ENCODE measurements around the gene RXFP1.

RXFP1 gene

GRCh38 chr4:158605393-158605792 is 83.7 kb downstream of the RXFP1 start:
- Histone ChIP-seq H3K36me3 (ENCODE audit: control insufficient read depth in 1 of 2, insufficient read depth in 2 of 2, low read length in 2 of 2) (no peaks in the 10 kb centered on the region), H2AK5ac (ENCODE audit: low read length) (no peak overlapping the region), H2BK12ac (ENCODE audit: low read length) (no peak overlapping the region), H3K4me1 (ENCODE audit: control insufficient read depth in 1 of 2, insufficient read depth in 2 of 2, low read length in 2 of 2) (no peaks in the 10 kb centered on the region), H3K27me3 (ENCODE audit: insufficient read depth, low read length) (no peaks in the 10 kb centered on the region), H3K14ac (ENCODE audit: low read length) (no peak overlapping the region), H4K8ac (ENCODE audit: low read depth, low read length) (no peak overlapping the region), H4K12ac (ENCODE audit: low read depth, low read length) (no peak overlapping the region), H3K79me2 (ENCODE audit: control insufficient read depth, insufficient read depth, low read length, poor library complexity) (no peaks in the 10 kb centered on the region), H3K4ac (ENCODE audit: low read depth, low read length) (no peak overlapping the region), H3K23ac (ENCODE audit: low read length) (no peak overlapping the region), H2BK5ac (ENCODE audit: low read depth, low read length, poor library complexity) (no peak overlapping the region), H4K91ac (ENCODE audit: low read depth, low read length) (no peak overlapping the region), H3K18ac (ENCODE audit: low read length) (no peak overlapping the region), H3K4me2 (ENCODE audit: low read length) (no peak overlapping the region), H3K27ac (ENCODE audit: low read depth, low read length) (no peak overlapping the region), H3K9me3 (ENCODE audit: insufficient read depth, low read depth, low read length) (no peaks in the 10 kb centered on the region), H3K9ac (ENCODE audit: low read length) (no peak overlapping the region), H2AFZ (ENCODE audit: insufficient read depth, low read length, poor library complexity) (no peak overlapping the region), H3K79me1 (ENCODE audit: low read length) (no peaks in the 10 kb centered on the region), H3K4me3 (ENCODE audit: low read depth, low read length) (no peak overlapping the region), H2BK120ac (ENCODE audit: insufficient read depth, low read length, poor library complexity) (no peak overlapping the region)
- DNase-seq = no peak
- WGBS (ENCODE audit: extremely low coverage, insufficient coverage, insufficient read length) = no CpG with 5 or more reads among the region's 6 CpGs

DNA sequence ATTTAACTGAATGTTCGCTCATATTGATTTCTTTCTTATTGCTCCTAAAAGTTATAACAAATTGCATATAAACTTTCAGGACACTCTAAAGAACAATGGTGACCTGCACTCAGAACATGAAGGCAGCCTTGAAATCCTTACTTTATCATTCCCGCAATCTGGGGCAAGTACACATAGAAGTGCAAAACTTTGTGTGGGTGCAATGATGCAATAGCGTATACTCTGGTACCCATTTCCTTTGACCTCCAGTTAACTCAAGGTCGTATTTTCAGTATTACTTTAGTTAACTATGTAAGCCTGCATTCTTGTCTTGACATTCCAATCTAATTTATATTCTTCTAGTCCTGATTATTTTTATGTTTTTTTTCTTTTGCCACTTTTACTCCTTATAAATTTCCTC is 85.3 kb downstream of the RXFP1 start:
- Histone ChIP-seq H3K36me3 (ENCODE audit: control insufficient read depth in 1 of 2, insufficient read depth in 2 of 2, low read length in 2 of 2) (no peaks in the 10 kb centered on the region), H3K79me2 (ENCODE audit: control insufficient read depth, insufficient read depth, low read length, poor library complexity) (no peaks in the 10 kb centered on the region), H4K8ac (ENCODE audit: low read depth, low read length) (no peak overlapping the region), H4K12ac (ENCODE audit: low read depth, low read length) (no peak overlapping the region), H3K18ac (ENCODE audit: low read length) (no peak overlapping the region), H3K14ac (ENCODE audit: low read length) (no peak overlapping the region), H3K4me3 (ENCODE audit: low read depth, low read length) (no peak overlapping the region), H2AFZ (ENCODE audit: insufficient read depth, low read length, poor library complexity) (no peak overlapping the region), H2BK12ac (ENCODE audit: low read length) (no peak overlapping the region), H3K9ac (ENCODE audit: low read length) (no peak overlapping the region), H2BK5ac (ENCODE audit: low read depth, low read length, poor library complexity) (no peak overlapping the region), H3K4me2 (ENCODE audit: low read length) (no peak overlapping the region), H3K27ac (ENCODE audit: low read depth, low read length) (no peak overlapping the region), H3K9me3 (ENCODE audit: insufficient read depth, low read depth, low read length) (no peaks in the 10 kb centered on the region), H3K4ac (ENCODE audit: low read depth, low read length) (no peak overlapping the region), H2BK120ac (ENCODE audit: insufficient read depth, low read length, poor library complexity) (no peak overlapping the region), H3K79me1 (ENCODE audit: low read length) (no peaks in the 10 kb centered on the region), H3K4me1 (ENCODE audit: control insufficient read depth in 1 of 2, insufficient read depth in 2 of 2, low read length in 2 of 2) (no peaks in the 10 kb centered on the region), H2AK5ac (ENCODE audit: low read length) (no peak overlapping the region), H3K27me3 (ENCODE audit: insufficient read depth, low read length) (no peaks in the 10 kb centered on the region), H4K91ac (ENCODE audit: low read depth, low read length) (no peak overlapping the region), H3K23ac (ENCODE audit: low read length) (no peak overlapping the region)
- DNase-seq = no peak
- WGBS (ENCODE audit: extremely low coverage, insufficient coverage, insufficient read length) = no CpG with 5 or more reads among the region's 4 CpGs

DNA sequence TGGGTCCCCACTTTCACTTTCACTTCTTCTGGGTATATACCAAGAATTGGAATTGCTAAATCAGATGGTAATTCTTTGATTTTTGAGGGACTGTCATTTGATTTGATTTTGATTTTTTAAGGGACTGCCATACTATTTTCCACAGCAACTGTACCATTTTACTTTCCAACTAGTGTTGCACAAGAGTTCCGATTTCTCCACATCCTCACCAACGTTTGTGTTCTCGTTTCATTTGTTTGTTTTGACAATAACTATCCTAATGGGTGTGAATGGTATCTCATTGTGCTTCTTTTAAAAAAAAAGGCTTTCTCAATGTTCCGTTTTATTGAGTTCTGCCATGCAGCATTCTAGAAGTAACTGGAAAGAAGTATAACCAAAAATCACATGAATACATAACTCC is 87.4 kb downstream of the RXFP1 start:
- Histone ChIP-seq H3K4ac (ENCODE audit: low read depth, low read length) (no peak overlapping the region), H3K18ac (ENCODE audit: low read length) (no peak overlapping the region), H2AFZ (ENCODE audit: insufficient read depth, low read length, poor library complexity) (no peak overlapping the region), H3K23ac (ENCODE audit: low read length) (no peak overlapping the region), H2BK120ac (ENCODE audit: insufficient read depth, low read length, poor library complexity) (no peak overlapping the region), H3K27me3 (ENCODE audit: insufficient read depth, low read length) (no peaks in the 10 kb centered on the region), H3K36me3 (ENCODE audit: control insufficient read depth in 1 of 2, insufficient read depth in 2 of 2, low read length in 2 of 2) (no peaks in the 10 kb centered on the region), H3K4me2 (ENCODE audit: low read length) (no peak overlapping the region), H3K4me3 (ENCODE audit: low read depth, low read length) (no peak overlapping the region), H3K79me1 (ENCODE audit: low read length) (no peaks in the 10 kb centered on the region), H3K79me2 (ENCODE audit: control insufficient read depth, insufficient read depth, low read length, poor library complexity) (no peaks in the 10 kb centered on the region), H3K14ac (ENCODE audit: low read length) (no peak overlapping the region), H3K9me3 (ENCODE audit: insufficient read depth, low read depth, low read length) (no peaks in the 10 kb centered on the region), H3K4me1 (ENCODE audit: control insufficient read depth in 1 of 2, insufficient read depth in 2 of 2, low read length in 2 of 2) (no peaks in the 10 kb centered on the region), H2AK5ac (ENCODE audit: low read length) (no peak overlapping the region), H3K9ac (ENCODE audit: low read length) (no peak overlapping the region), H4K8ac (ENCODE audit: low read depth, low read length) (no peak overlapping the region), H2BK12ac (ENCODE audit: low read length) (no peak overlapping the region), H4K91ac (ENCODE audit: low read depth, low read length) (no peak overlapping the region), H2BK5ac (ENCODE audit: low read depth, low read length, poor library complexity) (no peak overlapping the region), H3K27ac (ENCODE audit: low read depth, low read length) (no peak overlapping the region), H4K12ac (ENCODE audit: low read depth, low read length) (no peak overlapping the region)
- no peak for DNase-seq
- WGBS (ENCODE audit: extremely low coverage, insufficient coverage, insufficient read length) = no CpG with 5 or more reads among the region's 4 CpGs

DNA sequence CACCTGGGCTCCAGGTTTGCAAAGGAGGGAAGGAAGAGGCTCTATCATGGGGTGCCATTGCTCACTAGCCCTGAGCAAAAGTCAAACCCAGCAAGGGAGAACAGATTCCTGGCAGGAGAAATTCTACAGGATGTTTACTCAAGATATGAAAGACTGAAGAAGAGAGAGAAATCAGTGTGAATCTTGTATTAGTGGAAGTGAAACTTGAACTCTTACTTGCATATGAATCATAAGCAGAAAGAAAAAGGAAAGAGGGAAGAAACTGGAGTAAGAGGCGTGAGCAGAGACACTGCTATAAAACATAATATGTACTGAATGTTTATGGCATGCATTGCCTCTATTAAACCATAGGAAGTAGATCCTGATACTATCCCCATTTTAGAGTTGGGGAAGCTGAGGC is 89.1 kb downstream of the RXFP1 start:
- Histone ChIP-seq H3K18ac (ENCODE audit: low read length) (no peak overlapping the region), H2BK120ac (ENCODE audit: insufficient read depth, low read length, poor library complexity) (no peak overlapping the region), H4K8ac (ENCODE audit: low read depth, low read length) (no peak overlapping the region), H3K79me2 (ENCODE audit: control insufficient read depth, insufficient read depth, low read length, poor library complexity) (no peaks in the 10 kb centered on the region), H2BK12ac (ENCODE audit: low read length) (no peak overlapping the region), H3K9ac (ENCODE audit: low read length) (no peak overlapping the region), H2BK5ac (ENCODE audit: low read depth, low read length, poor library complexity) (no peak overlapping the region), H4K91ac (ENCODE audit: low read depth, low read length) (no peak overlapping the region), H3K4me1 (ENCODE audit: control insufficient read depth in 1 of 2, insufficient read depth in 2 of 2, low read length in 2 of 2) (no peaks in the 10 kb centered on the region), H3K4ac (ENCODE audit: low read depth, low read length) (no peak overlapping the region), H3K4me3 (ENCODE audit: low read depth, low read length) (no peak overlapping the region), H3K4me2 (ENCODE audit: low read length) (no peak overlapping the region), H3K27me3 (ENCODE audit: insufficient read depth, low read length) (no peaks in the 10 kb centered on the region), H2AK5ac (ENCODE audit: low read length) (no peak overlapping the region), H4K12ac (ENCODE audit: low read depth, low read length) (no peak overlapping the region), H3K14ac (ENCODE audit: low read length) (no peak overlapping the region), H3K9me3 (ENCODE audit: insufficient read depth, low read depth, low read length) (no peaks in the 10 kb centered on the region), H3K27ac (ENCODE audit: low read depth, low read length) (no peak overlapping the region), H3K79me1 (ENCODE audit: low read length) (no peaks in the 10 kb centered on the region), H2AFZ (ENCODE audit: insufficient read depth, low read length, poor library complexity) (no peak overlapping the region), H3K23ac (ENCODE audit: low read length) (no peak overlapping the region), H3K36me3 (ENCODE audit: control insufficient read depth in 1 of 2, insufficient read depth in 2 of 2, low read length in 2 of 2) (no peaks in the 10 kb centered on the region)
- DNase-seq = no peak
- no CpG with 5 or more reads among the region's 1 CpG for WGBS (ENCODE audit: extremely low coverage, insufficient coverage, insufficient read length)

All from trophoblast cell (in vitro differentiated cells and primary cell).